Thyroid gland (tissue), 4 donors: ENCODE measurements around the gene ADCY9. TPM values are rescaled to one million over a fixed set of nuclear protein-coding genes. Genes with fewer than 3 reads are reported as not detected.

Source experiments
- DNase-seq, 2 donors: peaks; one replicate each; pipeline ENCODE4 v3.0.0-alpha.2; 2019
- H3K27ac ChIP-seq, 3 donors: fragments of 200-600 bp; sonication (generic); 1 replicate in 2 of 3; 2 replicates in 1 of 3; pipeline ENCODE4 v1.5.1; 2016 to 2019; ENCODE audit warnings: mild to moderate bottlenecking in 1 of 3, moderate library complexity in 1 of 3
- H3K27me3 ChIP-seq: fragments of 200-600 bp; sonication (generic); one replicate; pipeline ENCODE4 v1.5.1; 2019
- H3K36me3 ChIP-seq, 2 donors: fragments of 200-600 bp; sonication (generic); one replicate each; pipeline ENCODE4 v1.5.1; 2016 to 2019
- H3K4me1 ChIP-seq, 2 donors: fragments of 200-600 bp; sonication (generic); one replicate each; pipeline ENCODE4 v1.5.1; 2017 to 2019
- H3K4me3 ChIP-seq, 3 donors: fragments of 200-600 bp; sonication (generic); replicated peaks in 1 of 3; 1 replicate in 2 of 3; 2 replicates in 1 of 3; pipeline ENCODE4 v1.5.1; 2016; ENCODE audit warnings: mild to moderate bottlenecking in 1 of 3
- H3K9me3 ChIP-seq: fragments of 200-600 bp; sonication (generic); one replicate; pipeline ENCODE4 v1.5.1; 2017
- CTCF ChIP-seq, 6 experiments: fragments of 200-600 bp in 3 of 6; fragments of 450-650 bp in 3 of 6; sonication (generic) in 3 of 6; IDR thresholded peaks; one replicate each; pipeline ENCODE4 v1.5.1; 2016 to 2019; ENCODE audit warnings: antibody characterized with exemption in 6 of 6, mild to moderate bottlenecking in 2 of 6, inconsistent platforms in 1 of 6, moderate library complexity in 1 of 6
- POLR2A ChIP-seq, 2 donors: fragments of 450-650 bp; IDR thresholded peaks; one replicate each; pipeline ENCODE4 v1.6.1; 2017; ENCODE audit warnings: antibody characterized with exemption in 2 of 2, mild to moderate bottlenecking in 2 of 2, moderate library complexity in 1 of 2
- WGBS, 2 donors: methylation state at CpG; one replicate each; pipeline ENCODE4 v1.1.5; 2017; 5-methylcytosine and 5-hydroxymethylcytosine counted together
- intact Hi-C: fragments of 100-400 bp; cut with DNase I; formaldehyde crosslinking; loops from one replicate; pipeline ENCODE4 v1.15.1; 2023
- small RNA-seq: library from RNA; depleted of rRNA; stranded (forward); fragments of <200 nt; gene quantifications from one replicate; pipeline ENCODE3, GENCODE V24; 2016
- total RNA-seq, 4 donors: library from RNA; depleted of rRNA; stranded (reverse); fragments of >200 nt; gene quantifications; one replicate each; pipeline ENCODE4 v1.2.3, GENCODE V29; 2016

The ADCY9 gene
- total RNA-seq, 4 donors from 2014 or later, result 61.4 to 123 (median 94.1) TPM

- DNase-seq, result no peak
- no peak overlapping the region for H3K27ac ChIP-seq
- no peaks in the 10 kb centered on the region for H3K9me3 ChIP-seq
- TF ChIP-seq CTCF (IDR thresholded peaks at IDR 0.05), result no peak
- TF ChIP-seq POLR2A (IDR thresholded peaks at IDR 0.05), result no peak
- H3K27me3 ChIP-seq, result no peaks in the 10 kb centered on the region
- peaks cover 0 to 8% of the 10 kb centered on the region in 2 donors for H3K4me1 ChIP-seq
- no peak overlapping the region for H3K4me3 ChIP-seq
- intact Hi-C loops, result no loop called here
- WGBS, 2 donors, result 78 to 80% methylated on average over 6 of the region's 6 CpGs
- no peaks in the 10 kb centered on the region for H3K36me3 ChIP-seq
These were observed 196.8 kb downstream of the ADCY9 start for GRCh38 chr16:3919413-3919812.

- TF ChIP-seq CTCF (IDR thresholded peaks at IDR 0.05), result no peak
- WGBS, 2 donors, result 70 to 81% methylated on average over 13 to 16 of the region's 17 CpGs
- Histone ChIP-seq H3K9me3 (no peaks in the 10 kb centered on the region), H3K4me3 (no peak overlapping the region), H3K27ac (no peak overlapping the region), H3K36me3 (no peaks in the 10 kb centered on the region), H3K4me1 (peaks cover 0 to 8% of the 10 kb centered on the region in 2 donors), H3K27me3 (no peaks in the 10 kb centered on the region)
- DNase-seq, result peak; percentile 51
- intact Hi-C loops, result no loop called here
These were observed 200.6 kb downstream of the ADCY9 start for GRCh38 chr16:3915426-3916260.

- 90 to 92% methylated on average over 6 of the region's 6 CpGs for WGBS, 2 donors
- no peak for TF ChIP-seq CTCF (IDR thresholded peaks at IDR 0.05)
- no peak for TF ChIP-seq POLR2A (IDR thresholded peaks at IDR 0.05)
- no peak overlapping the region for H3K27ac ChIP-seq
These were observed 203.3 kb downstream of the ADCY9 start for GRCh38 chr16:3912897-3913296.

More at GRCh38 chr16:3912897-3913296, 203.3 kb downstream of the ADCY9 start:
- H3K27me3 ChIP-seq, result no peaks in the 10 kb centered on the region
- no peak overlapping the region for H3K4me3 ChIP-seq
- H3K4me1 ChIP-seq, result peaks cover 0 to 8% of the 10 kb centered on the region in 2 donors
- no peak for DNase-seq
- no peaks in the 10 kb centered on the region for H3K9me3 ChIP-seq
- intact Hi-C loops, result no loop called here
- H3K36me3 ChIP-seq, result no peaks in the 10 kb centered on the region

Small RNA genes within 50 kb of the gene (small RNA-seq; reads per million reads assigned to genes)
- gene AC009171.1, result not detected

Other genes starting within 250 kb of the ADCY9 start
- gene CREBBP, start 235.7 kb downstream of the ADCY9 start, total RNA-seq, result 100 to 1,000 TPM in 1 of 4 donors, 10 to 100 TPM in 3; 52.5 to 157 (median 75.9) TPM
- gene SRL, start 125.6 kb upstream of the ADCY9 start, total RNA-seq, result 1 to 10 TPM in 1 of 4 donors, under 1 TPM in 3; 0.67 to 1.1 (median 0.84) TPM
- 1 to 10 TPM; 3.8 to 6.3 (median 5.4) TPM for gene TFAP4, start 156.6 kb upstream of the ADCY9 start, total RNA-seq
- gene GLIS2, start 199.6 kb upstream of the ADCY9 start, total RNA-seq, result 1 to 10 TPM; 5.5 to 7.6 (median 6.7) TPM
- gene PAM16, start 234.9 kb upstream of the ADCY9 start, total RNA-seq, result 10 to 100 TPM in 3 of 4 donors, 1 to 10 TPM in 1; 5.6 to 60.2 (median 27.3) TPM